ENCODE results near the gene TOX3. TPM values are rescaled to one million over a fixed set of nuclear protein-coding genes. Genes with fewer than 3 reads are reported as not detected.

Gene TOX3
- total RNA-seq, 1 experiment from 2014 or later = not detected

DNA sequence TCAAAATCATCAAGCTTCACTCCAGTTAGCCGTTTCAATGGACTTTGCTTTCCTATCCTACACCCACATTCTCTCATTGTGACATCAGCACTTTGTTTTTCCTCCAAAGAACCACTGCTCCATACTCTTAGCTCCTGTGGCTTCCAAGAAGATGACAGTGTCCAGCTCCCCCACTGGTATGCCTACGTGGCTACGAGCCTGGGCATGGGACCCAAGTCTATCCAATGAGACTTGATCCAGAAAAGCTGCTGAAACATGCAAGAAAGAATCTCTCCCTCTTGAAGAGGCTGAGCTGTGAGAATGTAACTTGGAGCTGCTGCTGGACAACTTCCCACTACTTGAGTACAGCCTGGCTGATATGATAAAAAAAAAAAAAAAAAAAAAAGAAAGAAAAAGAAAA is 9.4 kb downstream of the TOX3 start:
- no peak for DNase-seq (ENCODE audit: low spot score)

DNA sequence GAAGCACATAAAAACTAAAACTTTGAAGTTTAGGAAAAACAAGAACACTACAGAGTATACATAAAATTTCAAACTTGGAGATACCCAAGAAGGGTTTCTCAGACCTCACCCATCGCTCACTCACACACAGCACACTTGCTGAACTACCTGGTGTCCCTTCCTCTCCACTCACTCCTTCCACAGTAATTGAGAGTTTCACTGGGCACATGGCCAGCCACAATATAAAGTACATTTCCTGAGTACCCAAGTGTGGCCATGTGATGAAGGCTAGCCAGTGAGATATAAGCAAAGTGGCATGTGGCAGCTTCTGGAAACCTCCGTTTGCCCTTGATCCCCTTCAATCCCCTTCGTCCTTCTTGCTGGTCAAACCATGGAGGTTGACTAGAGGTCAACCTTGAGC is 11.9 kb downstream of the TOX3 start:
- no peak for DNase-seq (ENCODE audit: low spot score)

DNA sequence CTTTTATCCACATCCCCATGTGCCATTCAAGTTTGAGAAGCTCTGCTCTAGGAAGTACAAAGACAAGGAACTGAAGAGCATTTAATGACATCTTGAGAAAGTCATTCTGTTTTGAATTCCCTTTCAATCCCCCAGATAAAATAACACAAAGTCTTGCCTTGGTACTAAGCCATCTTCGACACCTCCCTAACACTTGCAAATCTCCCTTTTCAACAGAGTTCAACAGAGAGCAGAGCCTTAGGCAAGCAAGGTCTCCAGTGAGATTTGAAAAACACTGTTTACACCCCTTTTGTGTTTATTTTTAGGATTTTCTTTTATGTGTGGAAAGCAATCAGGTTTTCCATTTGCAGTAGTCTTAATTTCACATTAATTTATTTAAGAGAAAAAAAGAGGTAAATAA is 13.6 kb downstream of the TOX3 start:
- no peak for DNase-seq (ENCODE audit: low spot score)

DNA sequence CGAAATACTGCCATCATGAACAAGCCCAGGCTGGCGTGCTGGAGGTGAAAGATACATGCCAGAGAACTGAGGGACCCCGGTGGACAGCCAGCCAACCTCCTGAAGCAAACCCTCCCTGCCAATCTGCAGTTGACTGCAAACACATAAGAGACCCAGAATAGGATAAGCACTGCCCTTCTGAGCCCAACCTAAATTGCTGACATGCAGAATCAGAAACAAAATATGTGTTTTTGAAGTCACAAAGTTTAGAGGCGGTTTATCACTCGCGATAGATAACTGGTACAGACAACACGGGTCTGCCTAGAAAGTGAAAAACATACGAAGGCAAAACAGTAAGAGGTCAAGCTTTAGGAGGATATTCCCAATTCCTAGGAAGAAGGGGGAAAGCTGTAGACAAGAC is 14.6 kb downstream of the TOX3 start:
- no peak for DNase-seq (ENCODE audit: low spot score)

DNA sequence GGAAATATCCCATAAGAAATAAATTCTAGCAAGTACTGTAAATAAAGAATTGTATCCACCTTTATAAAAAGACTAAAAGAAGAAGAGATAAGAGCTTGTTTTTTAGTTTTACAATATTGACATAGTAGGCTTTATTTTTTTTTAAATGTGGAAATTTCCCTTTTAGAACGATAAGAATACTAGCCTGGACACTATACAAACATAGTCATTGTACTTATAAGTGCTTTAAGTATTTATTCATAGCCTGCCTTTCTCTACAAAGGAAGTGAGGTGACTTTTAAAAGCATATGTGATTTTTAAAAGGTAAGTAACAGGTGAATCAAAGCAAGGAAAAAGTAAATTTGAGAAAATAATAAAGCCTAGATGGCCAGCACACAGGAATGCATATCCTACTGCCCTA is 17.7 kb downstream of the TOX3 start:
- DNase-seq (ENCODE audit: low spot score) = no peak

DNA sequence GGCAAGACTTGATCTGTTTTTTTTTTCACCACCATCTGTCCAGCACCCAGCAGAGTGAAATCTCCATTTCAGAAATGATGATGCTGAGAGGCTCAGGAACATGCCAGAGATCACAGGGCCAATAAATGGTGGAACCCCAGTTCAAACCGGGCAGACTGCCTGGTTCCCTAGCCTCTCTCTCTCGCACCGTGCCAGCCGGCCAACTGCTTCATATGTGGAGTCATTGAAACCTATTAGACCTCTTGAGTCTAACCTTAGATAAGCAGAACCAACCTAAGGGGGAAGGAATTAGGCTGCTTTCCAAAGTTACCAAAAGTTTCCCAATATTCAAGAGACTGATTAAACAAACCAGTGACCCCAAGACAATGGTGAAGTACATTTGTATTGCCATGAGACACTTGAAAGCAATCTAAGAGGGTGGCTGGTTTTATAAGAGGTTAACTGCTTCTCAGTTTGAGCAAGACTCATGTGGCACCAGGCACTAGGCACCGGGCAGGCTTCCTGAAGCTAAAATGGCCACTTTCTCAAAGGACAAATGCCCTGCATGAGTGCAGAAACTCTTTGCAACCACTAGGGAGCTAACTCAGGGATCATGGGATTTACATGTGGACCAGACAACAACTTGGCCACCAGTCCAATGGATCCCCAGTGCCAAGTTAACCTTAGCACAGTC is 18.4 kb downstream of the TOX3 start:
- DNase-seq (ENCODE audit: low spot score) = no peak

DNA sequence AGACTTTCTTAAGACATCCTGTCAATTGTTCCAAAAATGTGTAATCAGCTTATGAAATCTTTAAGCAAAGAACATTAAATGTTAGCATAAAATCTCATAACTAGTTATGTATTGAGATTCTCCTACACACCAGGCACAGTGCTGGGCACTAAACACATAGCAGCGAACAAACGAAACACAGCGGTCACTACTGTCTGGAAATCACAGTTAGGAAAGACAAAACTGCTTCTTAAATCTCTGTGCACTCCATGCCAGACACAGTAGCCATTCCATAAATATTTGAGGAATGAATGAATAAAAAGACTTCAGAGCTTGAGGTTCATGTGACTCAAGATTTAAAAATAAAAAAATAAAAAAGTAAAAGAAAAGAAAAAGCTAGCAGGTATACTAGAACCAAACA is 20.1 kb downstream of the TOX3 start:
- no peak for DNase-seq (ENCODE audit: low spot score)

DNA sequence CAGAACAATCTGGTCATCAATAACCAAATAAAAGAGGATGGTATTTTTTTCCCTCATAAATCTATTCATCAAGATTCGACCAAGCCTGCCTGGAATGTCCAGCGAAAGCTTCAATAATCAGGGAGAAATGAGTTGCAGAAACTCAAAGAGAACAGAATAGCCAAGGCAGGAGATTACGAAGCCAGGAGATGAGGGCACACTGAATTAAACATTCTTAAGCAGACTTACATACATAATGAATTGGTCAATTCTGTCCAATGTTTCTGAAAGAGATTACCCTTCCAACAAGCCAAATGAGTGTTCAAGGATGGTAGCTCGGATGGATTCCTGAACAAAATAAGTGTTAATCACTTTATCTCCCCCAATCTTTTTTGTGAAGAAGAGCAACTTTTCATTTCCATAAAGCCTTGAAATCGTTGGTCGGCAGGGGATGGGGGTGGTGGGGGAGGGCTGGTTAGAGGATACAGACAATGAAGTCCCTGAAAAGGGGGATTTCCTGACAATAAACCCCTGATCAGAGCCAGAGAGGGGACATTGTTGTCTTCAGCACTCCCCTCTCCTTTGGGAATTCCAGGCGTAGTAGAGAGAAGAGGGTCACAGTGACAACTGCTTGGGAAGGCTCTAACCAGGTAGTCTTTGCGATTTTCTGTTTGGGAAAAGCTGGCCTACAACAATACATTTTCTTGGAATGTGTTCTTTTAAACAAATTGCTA is 20.7 kb downstream of the TOX3 start:
- no peak for DNase-seq (ENCODE audit: low spot score)

DNA sequence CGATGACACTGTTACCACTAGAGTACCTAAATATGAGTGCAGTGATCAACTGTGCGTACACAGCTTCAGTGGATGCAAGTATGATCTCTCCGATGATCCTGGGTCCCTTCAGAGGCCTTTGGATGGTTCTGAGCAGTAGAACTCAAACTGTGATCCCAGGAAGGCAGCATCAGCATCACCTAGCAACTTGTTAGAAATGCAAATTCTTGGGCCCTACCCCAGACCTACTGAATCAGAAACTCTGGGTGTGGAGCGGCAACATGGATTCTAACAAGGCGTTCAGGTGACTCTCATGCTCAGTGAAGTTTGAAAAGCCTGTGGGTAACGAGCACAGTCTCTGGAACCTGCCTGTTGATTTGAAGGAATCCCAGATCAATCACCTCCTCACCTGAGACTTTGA is 25.4 kb downstream of the TOX3 start:
- no peak for DNase-seq (ENCODE audit: low spot score)

DNA sequence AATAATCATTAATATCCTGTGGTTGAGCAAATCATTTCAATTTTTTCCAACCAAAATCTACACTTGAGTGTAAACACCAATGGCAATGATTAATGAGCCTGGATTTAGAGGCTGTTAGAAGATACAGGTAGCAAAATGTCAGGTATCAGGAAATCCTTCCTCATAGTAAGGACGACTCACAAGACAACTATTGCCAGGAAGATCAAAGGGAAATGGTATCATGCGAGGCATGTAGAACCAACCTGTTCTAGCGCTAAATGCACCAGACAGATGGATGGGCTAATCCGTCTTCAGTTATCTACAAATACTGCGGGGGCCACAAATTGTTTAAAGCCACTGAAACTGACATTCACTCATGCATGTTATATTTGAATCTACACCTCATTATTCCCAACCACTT is 28.1 kb downstream of the TOX3 start:
- DNase-seq (ENCODE audit: low spot score) = no peak

DNA sequence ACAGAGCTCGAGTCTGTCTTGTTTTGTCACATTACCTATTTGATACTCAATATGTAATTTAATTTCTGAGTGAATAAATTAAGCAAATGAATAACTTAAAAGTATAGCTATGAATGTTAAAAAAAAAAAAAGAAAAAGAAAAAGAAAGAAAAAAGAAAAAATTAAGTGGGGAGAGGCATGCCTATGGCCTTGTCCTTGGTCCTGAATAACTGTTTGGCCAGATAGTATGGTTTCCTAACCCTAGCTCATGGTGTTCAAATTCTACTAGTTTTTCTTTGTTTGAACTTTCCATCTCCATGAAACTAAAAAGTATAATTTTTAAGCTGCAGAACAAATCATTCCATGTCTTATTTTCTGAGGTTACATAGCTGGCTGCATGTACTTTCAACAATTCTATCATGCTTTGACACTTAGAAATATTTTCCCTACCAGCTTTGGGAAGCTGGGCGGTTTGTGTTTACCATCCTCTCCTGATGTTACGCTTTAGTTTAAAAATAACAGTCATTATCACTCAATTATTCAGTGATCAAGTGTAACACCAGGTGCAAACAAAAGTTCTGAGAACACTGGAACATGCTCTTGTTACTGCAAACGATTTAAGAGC is 31.8 kb downstream of the TOX3 start:
- no peak for DNase-seq (ENCODE audit: low spot score)

DNA sequence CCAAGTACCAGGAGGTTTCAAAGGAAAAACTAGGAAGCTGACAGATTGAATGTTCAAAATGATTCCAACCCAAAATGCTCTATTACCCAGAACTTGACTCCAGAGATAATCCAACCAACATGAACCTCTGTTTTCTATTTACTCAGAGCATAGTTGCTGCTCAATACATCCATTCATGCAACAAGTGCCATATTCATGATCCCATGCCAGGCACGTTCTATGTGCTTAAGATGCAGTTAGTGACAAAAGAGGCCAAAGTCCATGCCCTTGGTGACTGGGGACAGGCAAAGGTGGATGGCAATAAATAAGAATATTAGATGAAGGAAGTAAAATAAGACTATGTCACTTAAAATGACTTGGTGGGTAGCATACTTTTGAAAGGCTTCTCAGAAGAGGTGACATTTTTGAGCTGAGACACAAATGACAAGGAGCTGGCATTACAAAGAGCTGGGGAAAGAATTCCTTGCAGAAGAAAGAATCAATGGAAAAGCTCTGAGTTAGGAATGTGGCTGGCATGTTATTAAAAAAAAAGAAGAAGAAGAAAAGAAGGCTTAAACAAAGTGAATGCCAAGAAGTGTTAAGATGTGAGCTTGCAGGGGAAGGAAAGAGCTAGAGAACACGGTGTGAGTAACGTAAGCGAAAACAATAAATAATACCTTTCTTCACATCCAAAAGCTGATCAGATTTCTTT is 34.5 kb downstream of the TOX3 start:
- DNase-seq (ENCODE audit: low spot score) = no peak

DNA sequence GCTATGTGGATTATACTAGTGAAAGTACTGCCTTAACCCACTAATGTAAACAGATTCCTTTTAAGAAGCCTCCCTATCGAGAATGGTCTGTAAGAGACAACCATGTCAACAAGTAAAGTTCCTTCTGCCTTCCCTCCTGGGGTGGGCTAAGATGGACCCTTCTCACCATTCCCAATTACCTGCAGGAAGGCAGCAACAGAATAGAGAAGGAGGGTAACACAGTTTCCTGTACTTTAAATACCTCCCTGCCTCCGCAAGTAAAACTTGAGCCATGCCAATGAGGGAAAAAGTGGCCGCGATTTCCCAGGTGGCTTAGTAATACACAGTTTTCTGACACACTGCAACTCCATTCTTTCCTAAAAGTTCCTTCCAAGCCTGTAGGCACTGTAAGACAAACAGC is 45.2 kb downstream of the TOX3 start:
- no peak for DNase-seq (ENCODE audit: low spot score)

DNA sequence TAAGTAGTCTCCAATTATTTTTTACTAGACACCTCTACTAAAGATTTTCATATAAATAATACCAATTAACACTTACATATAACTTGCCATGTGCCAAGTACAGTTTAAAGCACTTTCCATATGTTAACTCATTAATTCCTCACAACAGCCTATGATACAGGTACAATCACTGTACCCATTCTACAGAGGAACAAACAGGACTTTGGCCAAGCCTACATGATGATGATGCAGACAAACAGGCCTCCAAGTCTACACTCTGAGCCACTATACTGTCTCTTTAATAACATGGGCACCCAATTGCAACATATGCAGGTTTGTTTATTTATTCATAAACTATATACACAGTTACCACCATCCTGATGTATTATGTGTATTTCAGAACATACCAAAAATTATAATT is 46.0 kb downstream of the TOX3 start:
- no peak for DNase-seq (ENCODE audit: low spot score)

DNA sequence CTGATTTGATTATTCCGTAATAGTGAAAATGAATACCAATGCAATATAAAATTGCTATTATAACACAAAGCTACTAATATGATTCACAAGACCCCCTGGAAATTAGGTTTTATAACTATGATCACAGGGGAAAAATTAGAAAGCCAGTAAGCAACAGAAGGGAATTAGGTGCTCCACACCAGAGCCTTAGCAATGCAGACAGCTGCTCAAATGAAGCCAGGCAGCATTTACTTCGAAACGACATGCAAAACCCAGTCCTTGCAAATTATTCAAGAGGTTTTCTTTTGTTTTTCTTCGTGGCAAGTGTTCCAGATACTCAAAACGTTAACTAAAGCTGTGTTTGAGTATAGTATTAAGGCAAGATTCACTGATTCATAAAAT is 47.9 kb downstream of the TOX3 start:
- DNase-seq (ENCODE audit: low spot score) = no peak

DNA sequence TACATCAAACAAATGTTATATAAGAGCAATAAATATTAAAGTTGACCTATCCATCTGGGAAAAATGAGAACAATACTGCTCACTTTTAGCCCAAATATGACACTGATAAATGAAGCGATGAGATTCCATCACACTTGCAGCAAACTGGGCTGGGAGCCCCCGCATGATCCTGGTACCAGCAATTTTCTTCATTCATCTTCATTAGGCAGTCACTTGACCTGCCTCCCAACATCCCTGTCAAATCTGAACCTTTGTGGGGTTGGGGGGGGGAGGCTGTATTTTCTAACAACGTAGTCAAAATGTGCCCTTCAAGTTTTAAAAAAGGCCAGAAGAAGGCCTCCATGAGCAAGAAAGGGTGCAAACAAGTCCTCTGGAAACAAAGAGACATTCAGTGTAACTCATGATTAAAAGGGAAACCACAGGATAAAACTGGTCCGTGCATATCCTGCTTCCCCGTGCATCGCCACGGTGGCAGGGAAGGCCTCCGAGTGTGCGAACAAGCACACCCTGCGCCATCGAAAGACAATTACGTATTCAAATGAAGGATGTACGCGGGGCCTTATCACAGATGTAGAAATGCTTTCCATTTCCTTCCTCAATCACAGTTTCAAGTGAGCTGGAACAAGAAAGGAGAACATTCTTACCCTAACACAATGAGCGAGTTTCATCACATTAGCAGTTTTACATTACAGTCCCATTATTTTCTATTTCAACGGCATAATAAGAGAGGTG is 48.4 kb downstream of the TOX3 start:
- no peak for DNase-seq (ENCODE audit: low spot score)

DNA sequence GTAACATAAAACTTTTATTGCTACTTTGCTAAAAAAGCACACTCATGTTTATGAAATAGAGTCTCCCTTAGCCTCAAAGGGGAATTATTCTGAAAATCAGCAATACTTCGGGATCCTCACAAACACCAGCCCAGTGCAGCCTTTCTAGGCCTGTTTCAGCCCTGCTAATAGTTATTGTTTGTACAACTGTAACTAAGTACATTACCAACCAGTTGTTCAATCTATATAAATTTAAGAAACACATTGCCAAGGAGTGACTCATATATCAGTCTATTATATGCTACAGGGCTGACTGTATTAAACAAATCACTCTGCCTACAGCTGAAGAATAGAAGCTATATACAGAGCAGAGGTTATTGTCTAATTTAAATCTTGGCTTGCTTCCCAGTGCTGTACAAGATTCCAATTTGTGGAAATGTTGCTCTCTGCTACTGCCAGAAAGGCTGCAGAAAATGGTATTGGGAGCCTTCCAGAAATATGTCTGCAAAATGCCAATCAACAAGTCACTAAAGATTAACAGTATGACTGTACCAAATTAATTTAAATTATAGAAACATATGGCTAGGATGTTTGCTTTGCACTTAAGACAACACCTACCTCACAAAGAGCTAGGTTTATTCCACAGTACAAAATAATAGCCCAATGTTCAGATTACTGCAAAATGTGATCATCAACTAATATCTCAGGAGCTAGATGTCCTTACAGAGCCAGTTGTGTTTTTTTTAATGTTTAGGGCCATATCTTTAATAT is 49.7 kb downstream of the TOX3 start:
- no peak for DNase-seq (ENCODE audit: low spot score)

DNA sequence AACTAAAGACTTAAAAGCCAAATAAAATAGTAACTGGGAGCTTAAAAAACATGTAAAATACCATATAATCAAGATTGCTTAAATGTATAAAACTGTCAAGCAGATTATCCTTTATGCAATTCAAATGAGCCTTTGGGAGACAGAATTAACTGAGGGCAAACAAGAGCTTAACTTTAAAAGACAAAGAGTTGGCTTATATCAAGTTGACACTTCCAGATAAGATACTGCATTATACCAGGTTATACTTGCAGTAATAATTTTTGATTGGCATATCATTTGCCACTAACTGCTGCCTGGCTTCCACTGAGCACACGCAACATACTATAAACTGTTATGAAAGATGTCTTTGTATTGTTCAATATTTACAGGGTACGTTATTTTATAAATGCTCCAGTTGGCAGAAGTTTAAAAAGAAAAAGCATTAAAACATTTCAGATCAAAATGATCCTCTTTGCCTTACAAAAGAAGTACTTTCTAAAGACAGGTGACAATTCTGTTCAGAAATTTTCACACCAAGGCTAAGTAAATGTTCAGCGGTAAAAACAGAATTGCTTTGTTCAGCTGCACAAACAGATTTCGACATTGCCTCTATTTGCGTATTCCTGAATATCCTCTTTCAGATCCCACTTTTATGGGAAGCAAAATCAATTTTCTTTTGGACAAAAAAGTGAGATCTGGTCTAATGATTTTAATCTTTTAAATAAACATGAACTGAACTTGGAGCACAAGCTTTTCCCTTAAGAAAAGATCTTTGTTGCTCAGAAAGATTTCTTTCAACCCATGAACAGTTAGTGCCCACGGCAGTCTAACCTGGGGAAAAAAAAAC is 50.7 kb downstream of the TOX3 start:
- DNase-seq (ENCODE audit: low spot score) = no peak

DNA sequence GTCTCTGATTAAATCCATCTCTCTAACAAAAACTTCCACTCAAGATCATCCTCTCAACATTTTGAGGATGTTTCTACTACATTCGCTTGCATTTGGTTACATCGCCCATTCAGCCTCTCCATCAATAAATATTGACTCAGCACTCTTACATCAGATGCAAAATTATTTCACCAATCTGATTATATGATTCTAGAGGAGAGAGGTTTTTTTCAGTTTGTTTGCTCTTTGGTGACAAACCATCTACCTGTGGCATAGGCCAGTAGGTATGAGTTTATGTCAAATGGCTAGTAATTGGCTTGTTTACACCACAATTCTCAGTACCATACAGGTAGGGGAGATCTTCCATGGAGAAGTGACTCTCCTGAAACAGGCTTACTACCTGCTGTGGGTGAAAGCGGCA is 52.3 kb downstream of the TOX3 start:
- no peak for DNase-seq (ENCODE audit: low spot score)

DNA sequence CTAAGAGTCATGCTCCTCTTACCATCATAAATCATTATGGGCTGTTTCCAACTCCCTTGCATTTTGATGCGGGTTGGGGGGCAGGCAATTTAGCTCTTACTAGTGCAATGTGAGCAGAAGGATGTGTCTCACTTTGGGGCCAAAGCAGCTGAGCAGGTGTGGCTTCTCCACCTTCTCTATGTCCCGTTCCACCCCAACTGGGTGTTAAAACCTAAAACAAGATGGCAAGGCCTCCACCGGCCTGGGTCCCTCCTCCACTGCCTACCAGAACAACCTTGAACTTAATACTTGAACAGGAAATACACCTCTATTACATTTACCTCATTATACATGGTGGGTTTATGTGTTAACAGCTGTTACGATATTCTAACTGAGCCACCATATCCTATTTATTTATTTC is 52.8 kb downstream of the TOX3 start:
- no peak for DNase-seq (ENCODE audit: low spot score)
